GM19463 (cell line): ENCODE measurements around the gene ZNF772.

Experiments used
- ATAC-seq: cut with Tn5 transposase; IDR thresholded peaks from one replicate; pipeline ENCODE4 v1.9.1; 2021; ENCODE audit warnings: mild to moderate bottlenecking, moderate library complexity; ENCODE audit not compliant: unreplicated experiment

ZNF772 gene

GRCh38 chr19:57436417-57436816, 40.9 kb downstream of the ZNF772 start:
- no peak for ATAC-seq

- ATAC-seq: peak; percentile 97
Measured at GRCh38 chr19:57435062-57435978, 42.0 kb downstream of the ZNF772 start, which contains the start of gene ZNF749. TSS of gene ZNF749 (plus strand) at chr19:57435325. CDS start at chr19:57435579, 254 bp downstream.

DNA sequence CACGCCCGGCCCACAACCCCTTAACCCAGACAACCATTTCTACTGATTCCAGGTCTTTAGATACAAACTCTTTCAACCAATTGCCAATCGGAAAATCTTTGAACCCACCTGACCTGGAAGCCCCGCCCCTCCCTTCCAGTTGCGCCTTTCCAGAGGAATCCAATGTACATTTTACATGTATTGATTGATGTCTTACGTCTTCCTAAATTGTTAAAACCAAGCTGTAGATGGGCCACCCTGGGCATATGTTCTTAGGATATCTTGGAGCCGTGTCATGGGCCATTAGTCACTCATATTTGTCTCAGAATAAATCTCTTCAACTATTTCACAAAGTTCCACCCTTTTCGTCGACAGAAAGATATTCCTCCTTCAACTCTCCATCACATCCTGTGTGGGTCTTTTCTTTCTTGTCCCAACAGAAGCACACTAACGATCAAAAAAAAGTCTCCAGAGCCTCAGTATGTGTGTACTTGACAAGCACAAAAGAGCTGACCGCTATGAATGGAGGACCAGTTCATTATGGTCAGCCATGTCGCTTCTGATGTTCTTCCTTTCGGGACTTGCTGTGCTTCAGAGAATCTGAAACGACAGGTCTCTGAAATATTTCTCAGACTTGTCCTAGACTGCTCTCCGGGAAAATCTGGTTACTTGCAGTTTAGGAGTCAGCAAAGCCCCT, 42.8 kb downstream of the ZNF772 start:
- ATAC-seq: no peak

DNA sequence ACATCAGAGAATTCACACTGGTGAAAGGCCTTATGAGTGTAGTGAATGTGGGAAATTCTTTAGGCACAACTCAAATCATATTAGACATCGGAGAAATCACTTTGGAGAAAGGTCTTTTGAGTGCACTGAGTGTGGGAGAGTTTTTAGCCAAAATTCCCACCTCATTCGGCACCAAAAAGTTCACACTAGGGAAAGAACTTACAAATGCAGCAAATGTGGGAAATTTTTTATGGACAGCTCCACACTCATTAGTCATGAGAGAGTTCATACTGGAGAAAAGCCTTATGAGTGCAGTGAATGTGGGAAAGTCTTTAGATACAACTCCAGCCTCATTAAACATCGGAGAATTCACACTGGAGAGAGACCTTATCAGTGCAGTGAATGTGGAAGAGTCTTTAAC, 56.3 kb downstream of the ZNF772 start:
- ATAC-seq: no peak

- ATAC-seq: no peak
Measured at GRCh38 chr19:57419439-57419838, 57.9 kb downstream of the ZNF772 start.
